HEK293 (cell line): ENCODE measurements around the gene CAPNS1.
A peak's percentile ranks its signal among the peaks of the same experiment; 100 is the strongest.
"Not testable (repeated sequence)": the region's sequence is repeated elsewhere in the genome, so short reads cannot be mapped to it uniquely, and the experiment has no call there.

Experiments
- CTCF ChIA-PET: fragments of 350-600 bp; formaldehyde crosslinking; extraction: SDS; loops from one replicate; lab custom pipeline; 2021; ENCODE audit warnings: antibody characterized with exemption; lab: Yijun Ruan, JAX
- POLR2A ChIA-PET: fragments of 300-600 bp; formaldehyde crosslinking; extraction: SDS; loops from one replicate; lab custom pipeline; 2020; ENCODE audit warnings: antibody characterized with exemption, inconsistent platforms; lab: Yijun Ruan, JAX
- H3K27ac ChIP-seq: fragments of 200-500 bp; sonication (Bioruptor generic); 2 replicates; pipeline ENCODE4 v1.5.1; 2014; ENCODE audit warnings: low read depth, low read length, control low read depth, inconsistent platforms; ENCODE audit errors: extremely low read depth
- H3K36me3 ChIP-seq, 2 experiments: fragments of 200-500 bp in 1 of 2; sonication (Bioruptor generic) in 1 of 2; 1 replicate in 1 of 2; 2 replicates in 1 of 2; pipeline ENCODE4 v1.5.1; 2014 to 2017; ENCODE audit warnings: inconsistent platforms in 2 of 2, low read length in 2 of 2; ENCODE audit not compliant: control insufficient read depth in 2 of 2, insufficient read depth in 1 of 2
- H3K4me1 ChIP-seq: fragments of 200-500 bp; sonication (Bioruptor generic); 2 replicates; pipeline ENCODE4 v1.5.1; 2014; ENCODE audit warnings: mild to moderate bottlenecking, low read length, inconsistent platforms; ENCODE audit not compliant: control insufficient read depth, insufficient read depth
- H3K4me3 ChIP-seq: 2 replicates; pipeline ENCODE4 v1.5.1; 2011; ENCODE audit warnings: low read depth, mild to moderate bottlenecking, control low read depth, low read length, moderate library complexity
- H3K9me3 ChIP-seq: fragments of 200-500 bp; sonication (Bioruptor generic); 2 replicates; pipeline ENCODE4 v1.5.1; 2014; ENCODE audit warnings: low read depth, low read length, inconsistent platforms; ENCODE audit not compliant: control insufficient read depth, insufficient read depth
- PBX3 ChIP-seq: sonication (generic); formaldehyde crosslinking; IDR thresholded peaks from 2 replicates; pipeline ENCODE4 v1.8.1; 2022; ENCODE audit warnings: mild to moderate bottlenecking, moderate library complexity, missing genetic modification reagents
- SP7 ChIP-seq: fragments of 450-650 bp; formaldehyde crosslinking; IDR thresholded peaks from 2 replicates; pipeline ENCODE4 v1.5.1; 2016; ENCODE audit warnings: missing biosample characterization, missing genetic modification characterization
- ZBTB11 ChIP-seq: fragments of 450-650 bp; formaldehyde crosslinking; conservative IDR thresholded peaks from 2 replicates; pipeline ENCODE4 v1.5.1; 2016; ENCODE audit warnings: low read depth, missing biosample characterization, missing genetic modification characterization
- ZBTB21 ChIP-seq: fragments of 450-650 bp; formaldehyde crosslinking; IDR thresholded peaks from 2 replicates; pipeline ENCODE4 v1.5.1; 2017; ENCODE audit warnings: missing biosample characterization, missing genetic modification characterization
- ZFP69B ChIP-seq: fragments of 450-650 bp; formaldehyde crosslinking; IDR thresholded peaks from 2 replicates; pipeline ENCODE4 v1.5.1; 2016; ENCODE audit warnings: missing biosample characterization, missing genetic modification characterization
- ZNF121 ChIP-seq: fragments of 450-650 bp; formaldehyde crosslinking; IDR thresholded peaks from 2 replicates; pipeline ENCODE4 v1.5.1; 2016; ENCODE audit warnings: missing biosample characterization, missing genetic modification characterization
- ZNF146 ChIP-seq: fragments of 450-650 bp; formaldehyde crosslinking; IDR thresholded peaks from 2 replicates; pipeline ENCODE4 v1.5.1; 2016; ENCODE audit warnings: missing biosample characterization, missing genetic modification characterization
- ZNF274 ChIP-seq, 2 experiments: fragments of 200-500 bp in 1 of 2; fragments of 450-650 bp in 1 of 2; sonication (Bioruptor generic) in 1 of 2; formaldehyde crosslinking in 1 of 2; IDR thresholded peaks; 2 replicates each; pipeline versions ENCODE4 v1.5.1 to v1.6.1; 2014 to 2016; ENCODE audit warnings: borderline replicate concordance in 1 of 2, inconsistent platforms in 1 of 2, low read length in 1 of 2, missing biosample characterization in 1 of 2, missing genetic modification characterization in 1 of 2
- ZNF302 ChIP-seq: fragments of 450-650 bp; formaldehyde crosslinking; IDR thresholded peaks from 2 replicates; pipeline ENCODE4 v1.5.1; 2016; ENCODE audit warnings: missing biosample characterization, missing genetic modification characterization, low read depth
- ZNF366 ChIP-seq: fragments of 450-650 bp; formaldehyde crosslinking; conservative IDR thresholded peaks from 2 replicates; pipeline ENCODE4 v1.5.1; 2016; ENCODE audit warnings: missing biosample characterization, missing genetic modification characterization
- ZNF473 ChIP-seq: fragments of 450-650 bp; formaldehyde crosslinking; IDR thresholded peaks from 2 replicates; pipeline ENCODE4 v1.5.1; 2017; ENCODE audit warnings: missing biosample characterization, missing genetic modification characterization
- ZNF677 ChIP-seq: fragments of 450-650 bp; IDR thresholded peaks from 2 replicates; pipeline ENCODE4 v1.5.0; 2018; ENCODE audit warnings: missing biosample characterization, mild to moderate bottlenecking, missing genetic modification characterization, moderate library complexity
- ZNF768 ChIP-seq: fragments of 450-650 bp; formaldehyde crosslinking; IDR thresholded peaks from 2 replicates; pipeline ENCODE4 v1.5.1; 2018; ENCODE audit warnings: missing biosample characterization, mild to moderate bottlenecking, missing genetic modification characterization
- ZSCAN16 ChIP-seq: fragments of 450-650 bp; formaldehyde crosslinking; IDR thresholded peaks from 2 replicates; pipeline ENCODE4 v1.5.1; 2016; ENCODE audit warnings: missing biosample characterization, missing genetic modification characterization
- ZSCAN18 ChIP-seq: fragments of 450-650 bp; formaldehyde crosslinking; IDR thresholded peaks from 2 replicates; pipeline ENCODE4 v1.5.1; 2016; ENCODE audit warnings: missing biosample characterization, missing genetic modification characterization
- TF ChIP-seq, protein P1 (sequence below): fragments of 450-650 bp; formaldehyde crosslinking; IDR thresholded peaks from 2 replicates; pipeline ENCODE4 v1.5.1; 2016; ENCODE audit warnings: missing biosample characterization, missing genetic modification characterization
- TF ChIP-seq, protein P2 (sequence below): fragments of 450-650 bp; formaldehyde crosslinking; IDR thresholded peaks from 2 replicates; pipeline ENCODE4 v1.5.1; 2016; ENCODE audit warnings: missing biosample characterization, missing genetic modification characterization

Gene CAPNS1

GRCh38 chr19:36128392-36128736, 11.5 kb upstream of the CAPNS1 start (continued):
- TF ChIP-seq, protein P1, sequence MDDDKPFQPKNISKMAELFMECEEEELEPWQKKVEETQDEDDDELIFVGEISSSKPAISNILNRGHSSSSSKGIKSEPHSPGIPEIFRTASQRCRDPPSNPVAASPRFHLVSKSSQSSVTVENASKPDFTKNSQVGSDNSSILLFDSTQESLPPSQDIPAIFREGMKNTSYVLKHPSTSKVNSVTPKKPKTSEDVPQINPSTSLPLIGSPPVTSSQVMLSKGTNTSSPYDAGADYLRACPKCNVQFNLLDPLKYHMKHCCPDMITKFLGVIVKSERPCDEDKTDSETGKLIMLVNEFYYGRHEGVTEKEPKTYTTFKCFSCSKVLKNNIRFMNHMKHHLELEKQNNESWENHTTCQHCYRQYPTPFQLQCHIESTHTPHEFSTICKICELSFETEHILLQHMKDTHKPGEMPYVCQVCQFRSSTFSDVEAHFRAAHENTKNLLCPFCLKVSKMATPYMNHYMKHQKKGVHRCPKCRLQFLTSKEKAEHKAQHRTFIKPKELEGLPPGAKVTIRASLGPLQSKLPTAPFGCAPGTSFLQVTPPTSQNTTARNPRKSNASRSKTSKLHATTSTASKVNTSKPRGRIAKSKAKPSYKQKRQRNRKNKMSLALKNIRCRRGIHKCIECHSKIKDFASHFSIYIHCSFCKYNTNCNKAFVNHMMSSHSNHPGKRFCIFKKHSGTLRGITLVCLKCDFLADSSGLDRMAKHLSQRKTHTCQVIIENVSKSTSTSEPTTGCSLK (tag by site-specific recombination), result no peak
- TF ChIP-seq PBX3 (CRISPR knock-in tag) (no peak), ZBTB11 (tag by site-specific recombination) (peak; percentile 23; the same call in 1 of the 2 replicates), ZSCAN16 (no peak)

DNA sequence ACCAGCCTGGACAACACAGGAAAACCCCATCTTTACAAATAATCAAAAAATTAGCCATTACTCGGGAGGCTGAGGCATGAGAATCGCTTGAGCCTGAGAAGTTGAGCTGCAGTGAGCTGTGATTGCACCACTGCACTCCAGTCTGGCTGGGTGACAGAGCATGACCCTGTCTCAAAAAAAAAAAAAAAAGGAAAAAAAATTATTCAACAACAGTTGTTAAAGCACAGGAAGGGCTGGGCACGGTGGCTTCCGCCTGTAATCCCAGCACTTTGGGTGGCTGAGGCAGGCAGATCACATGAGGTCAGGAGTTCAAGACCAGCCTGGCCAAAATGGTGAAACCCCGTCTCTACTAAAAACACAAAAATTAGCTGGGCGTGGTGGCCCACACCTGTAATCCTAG, 8.6 kb upstream of the CAPNS1 start:
- ChIA-PET POLR2A (interaction anchor here (1.4 to 4.3 kb wide), 2 partner anchors 7 to 16 kb away, joined by 6 to 87 read pairs; partner anchors contain the start of genes CAPNS1 and POLR2I), CTCF (interaction anchor here (0.6 to 11.2 kb wide), 7 partner anchors 11 to 1043 kb away, joined by 3 to 289 read pairs (median 4); partner anchors contain the start of gene WDR62)
- H3K4me3 ChIP-seq, H3K27ac ChIP-seq, H3K36me3 ChIP-seq, H3K9me3 ChIP-seq, H3K4me1 ChIP-seq: not testable (repeated sequence)

- H3K4me1 ChIP-seq, H3K27ac ChIP-seq, H3K4me3 ChIP-seq, H3K36me3 ChIP-seq, H3K9me3 ChIP-seq: not testable (repeated sequence)
- CTCF ChIA-PET, result interaction anchor here (1.3 kb wide), 2 partner anchors 28 to 74 kb away, joined by 4 read pairs; no protein-coding TSS in a partner anchor
- peak; percentile 77 for TF ChIP-seq ZNF121 (tag by site-specific recombination)
- TF ChIP-seq ZNF768 (tag by site-specific recombination), result peak; percentile 49; the same call in 1 of the 2 replicates
- TF ChIP-seq ZNF473 (tag by site-specific recombination), result 0 out of 2 replicates have a peak, but pooled peaks have one; percentile 24
- POLR2A ChIA-PET, result interaction anchor here (1.9 kb wide), 1 partner anchor 20 kb away, joined by 10 read pairs; the partner anchor contains the start of genes POLR2I and TBCB
Observed at GRCh38 chr19:36134867-36135266, 5.0 kb upstream of the CAPNS1 start.

DNA sequence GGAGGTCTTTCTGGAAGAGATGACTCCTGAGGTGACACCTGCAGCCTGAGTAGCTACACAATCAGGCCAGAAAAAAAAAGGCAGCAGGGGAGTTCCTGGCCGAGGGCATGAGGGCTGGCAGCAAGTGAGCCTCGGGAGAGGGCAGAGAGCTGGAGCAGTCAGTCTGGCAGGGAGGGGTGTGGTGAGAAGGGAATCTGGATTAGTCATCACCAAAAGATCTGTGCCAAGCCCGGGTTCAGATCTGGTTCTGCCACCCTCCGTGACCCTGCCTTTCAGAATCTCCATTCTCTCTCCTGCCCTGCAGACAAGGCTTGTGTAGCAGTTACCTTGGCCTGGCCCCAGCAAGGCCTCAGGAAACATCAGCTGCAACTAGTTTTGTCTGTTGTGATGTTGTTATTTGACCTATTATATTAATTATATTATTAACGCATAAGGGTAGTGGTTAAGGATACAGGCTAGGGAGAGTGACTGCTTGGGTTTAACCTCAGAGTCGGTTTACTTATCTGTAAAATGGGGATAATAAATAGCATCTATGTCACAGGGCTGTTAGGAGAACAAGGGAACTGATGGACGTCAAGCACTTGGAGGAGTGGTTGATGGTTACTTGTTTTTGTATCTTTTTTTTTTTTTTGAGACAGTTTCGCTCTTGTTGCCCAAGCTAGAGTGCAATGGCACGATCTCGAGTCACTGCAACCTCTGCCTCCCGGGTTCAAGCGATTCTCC, 2.7 kb upstream of the CAPNS1 start:
- Histone ChIP-seq H3K36me3 (peaks cover under 1 to 3% of the 10 kb centered on the region in 2 experiments; a peak in 2 of 3 replicates), H3K27ac (no peak overlapping the region), H3K4me3 (no peak overlapping the region), H3K9me3 (no peaks in the 10 kb centered on the region), H3K4me1 (peaks cover 14% of the 10 kb centered on the region)
- POLR2A ChIA-PET, result interaction anchor here (0.6 to 5.4 kb wide), 5 partner anchors 8 to 280 kb away, joined by 3 to 87 read pairs (median 6); partner anchors contain the start of genes POLR2I, TBCB, ZNF146 and ZNF565
- CTCF ChIA-PET, result interaction anchor here (0.6 to 4.3 kb wide), 7 partner anchors 10 to 339 kb away, joined by 3 to 28 read pairs (median 4); partner anchors contain the start of genes POLR2I and TBCB
- TF ChIP-seq SP7 (tag by site-specific recombination), result peak; percentile 20; the same call in 1 of the 2 replicates
- no peak for TF ChIP-seq ZNF366 (tag by site-specific recombination)
- TF ChIP-seq, protein P2, sequence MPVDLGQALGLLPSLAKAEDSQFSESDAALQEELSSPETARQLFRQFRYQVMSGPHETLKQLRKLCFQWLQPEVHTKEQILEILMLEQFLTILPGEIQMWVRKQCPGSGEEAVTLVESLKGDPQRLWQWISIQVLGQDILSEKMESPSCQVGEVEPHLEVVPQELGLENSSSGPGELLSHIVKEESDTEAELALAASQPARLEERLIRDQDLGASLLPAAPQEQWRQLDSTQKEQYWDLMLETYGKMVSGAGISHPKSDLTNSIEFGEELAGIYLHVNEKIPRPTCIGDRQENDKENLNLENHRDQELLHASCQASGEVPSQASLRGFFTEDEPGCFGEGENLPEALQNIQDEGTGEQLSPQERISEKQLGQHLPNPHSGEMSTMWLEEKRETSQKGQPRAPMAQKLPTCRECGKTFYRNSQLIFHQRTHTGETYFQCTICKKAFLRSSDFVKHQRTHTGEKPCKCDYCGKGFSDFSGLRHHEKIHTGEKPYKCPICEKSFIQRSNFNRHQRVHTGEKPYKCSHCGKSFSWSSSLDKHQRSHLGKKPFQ (tag by site-specific recombination), result no peak
- TF ChIP-seq ZBTB21 (tag by site-specific recombination), result no peak
- TF ChIP-seq ZSCAN18 (tag by site-specific recombination), result no peak
- TF ChIP-seq ZFP69B (tag by site-specific recombination), result no peak
- no peak for TF ChIP-seq ZNF146
- TF ChIP-seq ZNF302 (tag by site-specific recombination), result no peak
- no peak for TF ChIP-seq ZNF677 (tag by site-specific recombination)
- no peak for TF ChIP-seq ZNF274 (IDR thresholded peaks at IDR 0.05; ENCODE audit: low read length)
- TF ChIP-seq ZNF274 (tag by site-specific recombination; IDR thresholded peaks at IDR 0.05; ENCODE audit: borderline replicate concordance), result no peak
